ENCODE measurements around the gene MBNL3. TPM values are rescaled to one million over a fixed set of nuclear protein-coding genes. Genes with fewer than 3 reads are reported as not detected.
"Not testable (repeated sequence)": the region's sequence is repeated elsewhere in the genome, so short reads cannot be mapped to it uniquely, and the experiment has no call there.

The MBNL3 gene
- total RNA-seq, 1 donor from 2014 or later, result 0.26 TPM

DNA sequence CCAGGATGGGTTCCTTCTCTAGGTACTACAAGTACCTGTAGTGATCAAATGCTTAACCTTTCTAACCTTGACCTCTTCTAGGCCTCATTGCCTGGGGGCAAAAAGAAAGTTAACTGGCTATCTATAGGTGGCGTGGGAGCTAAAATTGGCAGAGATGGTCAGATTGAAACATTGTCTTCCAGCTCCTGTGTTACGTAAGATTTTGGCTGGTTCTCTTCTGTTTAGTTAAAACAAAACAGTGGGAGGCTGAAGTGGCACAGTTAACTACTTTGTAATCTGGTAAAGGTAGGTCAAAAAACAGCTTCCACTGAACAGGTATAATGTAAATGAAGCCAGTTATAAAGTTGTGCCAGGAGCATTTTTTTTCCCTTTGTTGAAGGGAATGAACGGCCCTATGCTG is 115.2 kb downstream of the MBNL3 start:
- DNase-seq (ENCODE audit: low read depth in 2 of 2), result no peak

DNA sequence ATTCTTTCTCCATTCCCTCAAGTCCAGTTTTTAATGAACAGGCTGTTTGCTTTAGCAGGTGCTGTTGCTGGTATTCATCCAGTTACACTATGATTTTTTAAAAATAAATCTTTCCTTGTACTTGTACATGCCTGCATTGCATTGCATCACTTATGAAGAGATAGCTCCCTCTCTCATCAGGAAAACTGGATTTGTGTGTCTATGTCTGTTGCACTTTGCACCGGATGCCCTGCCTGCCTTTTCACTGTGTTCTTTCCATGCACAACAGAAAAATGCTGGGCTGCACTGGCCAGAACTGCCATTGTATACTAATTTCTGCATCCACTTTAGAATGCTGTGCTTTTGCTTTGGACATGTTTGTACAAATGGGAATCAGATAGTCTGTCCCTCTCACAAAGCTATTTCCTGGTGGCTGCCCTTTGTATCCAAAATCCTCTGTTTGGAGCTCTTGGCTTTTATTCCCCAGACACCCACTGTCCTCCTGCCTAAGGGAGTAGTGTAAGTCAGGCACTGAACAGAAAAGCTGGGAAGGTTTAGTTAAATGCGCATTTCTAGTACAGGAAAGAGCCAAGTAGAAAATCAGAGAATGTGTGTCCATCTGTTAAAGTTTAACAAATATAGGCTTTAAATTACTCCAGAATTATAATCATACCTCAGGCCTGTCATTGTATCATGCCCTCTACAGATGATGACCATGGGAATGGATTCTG is 119.1 kb downstream of the MBNL3 start:
- no peak for DNase-seq (ENCODE audit: low read depth in 2 of 2)

DNA sequence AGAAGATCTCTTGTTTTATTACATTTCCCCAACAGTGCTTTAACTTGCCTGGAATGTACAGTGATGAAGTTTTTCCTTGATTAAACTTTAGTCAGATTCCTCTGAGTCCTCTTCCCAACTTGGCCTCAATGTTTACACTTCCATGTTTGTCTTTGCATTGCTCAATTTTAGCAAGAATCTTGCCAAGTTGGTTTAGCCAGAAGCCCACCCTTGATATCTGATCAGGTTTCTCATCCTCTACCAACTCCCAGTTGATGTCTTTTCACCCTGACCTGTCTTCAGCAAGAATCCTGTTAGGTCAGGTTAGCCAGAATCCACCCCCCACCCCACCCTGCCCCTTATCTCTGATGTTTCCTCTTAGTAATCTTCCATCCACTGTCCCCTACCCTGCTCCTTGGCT is 120.9 kb downstream of the MBNL3 start:
- DNase-seq (ENCODE audit: low read depth in 2 of 2), result no peak

DNA sequence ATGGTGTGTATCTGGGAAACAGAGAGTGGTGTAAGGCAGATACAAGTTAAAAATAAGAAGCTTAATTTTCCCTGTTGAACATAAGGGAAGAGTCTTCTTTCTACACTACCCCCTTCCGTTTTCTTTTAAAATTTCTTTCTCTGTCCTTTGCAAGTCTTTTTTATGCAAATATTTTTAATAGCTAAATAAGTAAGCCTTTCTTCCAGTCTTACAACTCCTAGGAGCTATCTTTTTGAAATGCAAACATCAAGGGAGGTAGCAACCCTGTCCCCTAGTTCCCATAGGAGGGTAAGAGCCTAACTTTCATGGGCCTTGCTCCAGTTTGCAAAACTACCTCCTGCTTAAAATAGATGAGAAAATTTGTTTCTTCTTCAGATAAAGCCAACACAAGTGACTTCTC is 121.5 kb downstream of the MBNL3 start:
- no peak for DNase-seq (ENCODE audit: low read depth in 2 of 2)

DNA sequence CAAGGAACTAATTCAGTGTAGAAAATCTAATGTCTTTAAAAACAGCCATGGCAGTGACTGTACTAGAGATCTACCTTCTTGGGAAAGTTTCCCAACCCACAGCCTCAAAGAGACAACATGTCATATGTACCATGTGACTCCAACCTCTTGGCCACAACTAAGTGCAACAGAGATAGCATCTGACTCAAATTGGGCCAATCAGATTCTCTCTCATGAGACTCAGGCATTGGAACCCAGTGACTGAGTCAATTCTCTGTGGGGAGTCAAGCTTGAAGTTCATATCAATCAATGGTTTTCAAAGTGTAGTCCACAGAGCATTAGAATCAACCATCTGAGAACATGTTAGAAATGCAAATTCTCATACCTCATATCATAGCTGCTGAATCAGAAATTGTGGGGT is 123.3 kb downstream of the MBNL3 start:
- DNase-seq (ENCODE audit: low read depth in 2 of 2), result no peak

DNA sequence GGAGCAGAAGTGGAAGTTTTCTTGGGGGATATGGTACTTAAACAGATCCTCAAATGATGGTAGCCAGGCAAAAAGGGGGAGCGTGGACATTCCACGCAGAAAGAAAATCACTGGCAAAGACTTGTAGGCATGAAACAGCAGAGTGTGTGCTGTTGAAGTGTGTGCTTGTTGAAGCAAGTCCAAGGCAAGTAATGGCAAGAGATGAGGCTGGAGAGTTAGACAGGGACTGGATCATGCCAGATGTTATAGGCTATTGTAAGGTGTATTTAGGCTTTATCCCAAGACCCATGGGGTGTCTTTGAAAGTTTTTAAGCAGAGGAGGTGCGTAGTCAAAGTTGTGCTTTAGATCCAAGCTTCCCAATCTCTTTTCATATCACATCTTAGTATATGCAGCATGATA is 124.5 kb downstream of the MBNL3 start:
- no peak for DNase-seq (ENCODE audit: low read depth in 2 of 2)

DNA sequence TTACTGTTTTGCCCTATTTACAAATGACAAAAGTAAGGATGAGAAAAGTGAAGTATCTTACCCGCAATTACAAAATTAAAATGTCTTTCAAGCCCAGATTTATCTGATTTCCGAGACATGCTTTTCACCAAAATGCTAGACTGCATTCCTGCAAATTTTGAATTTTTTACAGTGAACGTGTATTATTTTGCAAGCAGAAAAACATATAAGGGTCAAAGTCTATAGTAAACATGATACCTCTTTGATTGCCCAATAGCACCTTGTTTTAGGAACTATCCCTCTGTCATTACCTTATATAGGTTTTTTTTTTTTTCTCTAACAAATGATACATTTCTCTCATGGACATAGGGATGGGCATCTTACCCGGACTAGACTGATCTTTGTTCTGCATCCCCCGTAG is 135.4 kb downstream of the MBNL3 start:
- no peak for DNase-seq (ENCODE audit: low read depth in 2 of 2)

DNA sequence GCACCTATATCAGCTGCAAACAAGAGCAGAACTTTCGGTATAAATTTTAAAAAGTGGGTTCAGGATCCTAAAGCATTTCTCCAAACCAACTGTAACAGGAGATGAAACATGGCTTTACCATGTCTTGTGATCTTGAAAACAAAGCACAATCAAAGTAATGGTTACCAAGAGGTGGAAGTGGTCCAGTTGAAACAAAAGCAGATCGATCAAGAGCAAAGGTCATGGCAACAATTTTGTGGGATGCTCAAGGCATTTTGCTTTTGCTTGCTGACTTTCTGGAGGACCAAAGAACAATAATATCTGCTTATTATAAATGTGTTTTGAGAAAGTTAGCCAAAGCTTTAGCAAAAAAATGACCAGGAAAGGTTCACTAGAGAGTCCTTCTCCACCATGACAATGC is 152.7 kb downstream of the MBNL3 start:
- DNase-seq (ENCODE audit: low read depth in 2 of 2), result no peak

DNA sequence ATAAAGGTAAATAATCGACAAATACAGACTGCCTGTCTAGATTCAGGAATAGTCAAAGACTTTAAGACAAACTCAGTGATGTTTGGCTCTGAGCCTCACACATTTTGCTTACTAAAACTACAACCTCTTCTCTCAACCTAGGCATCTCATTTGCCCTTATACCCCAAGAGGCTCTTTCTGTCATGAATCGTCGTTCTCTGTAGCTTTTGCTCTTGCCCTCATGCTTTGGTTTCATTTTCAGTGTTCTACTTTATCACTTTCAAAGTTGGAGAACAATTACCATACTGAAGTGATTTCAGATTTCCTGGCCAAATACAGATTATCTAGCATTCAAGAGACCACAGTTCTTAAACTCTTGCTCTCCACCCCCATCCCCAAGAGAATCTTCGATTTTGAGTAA is 155.5 kb downstream of the MBNL3 start:
- DNase-seq (ENCODE audit: low read depth in 2 of 2), result no peak

DNA sequence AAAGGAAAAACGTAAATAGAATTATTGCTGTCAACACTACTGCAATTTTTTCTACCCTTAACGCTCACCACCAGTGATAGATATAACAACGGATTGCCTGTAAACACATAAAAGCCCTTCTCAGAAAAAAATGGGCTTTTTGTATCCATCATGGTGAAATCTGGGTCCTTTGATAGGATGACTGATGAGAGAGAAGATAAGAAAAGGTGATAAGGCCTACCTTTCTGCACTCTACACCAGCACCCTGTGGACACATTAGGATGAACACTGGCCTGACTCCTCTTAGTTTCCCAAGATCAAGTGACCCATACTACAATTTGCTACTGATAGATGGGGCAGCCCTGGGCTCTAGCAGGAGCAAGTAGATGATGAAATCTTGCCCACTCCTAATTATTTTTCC is 157.3 kb downstream of the MBNL3 start:
- DNase-seq (ENCODE audit: low read depth in 2 of 2), result no peak

DNA sequence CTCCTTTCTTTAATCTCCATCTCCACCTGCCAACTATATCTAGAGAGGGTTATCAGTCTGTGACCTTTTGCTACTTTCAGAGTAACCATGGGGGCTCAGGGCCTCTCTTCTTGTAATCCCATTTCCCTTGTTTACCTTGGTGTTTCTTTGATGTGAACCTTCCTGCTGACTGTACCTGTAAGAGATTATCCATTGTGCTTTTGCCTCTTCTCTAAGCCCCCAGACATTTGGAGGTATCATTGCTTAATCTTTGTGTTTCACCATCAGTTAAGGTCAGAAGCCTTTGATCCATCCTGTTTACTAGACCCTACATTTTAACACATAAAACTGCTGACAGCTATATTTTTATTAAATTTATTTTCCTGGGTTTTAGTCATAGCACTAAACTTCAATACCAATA is 157.8 kb downstream of the MBNL3 start:
- DNase-seq (ENCODE audit: low read depth in 2 of 2), result no peak

DNA sequence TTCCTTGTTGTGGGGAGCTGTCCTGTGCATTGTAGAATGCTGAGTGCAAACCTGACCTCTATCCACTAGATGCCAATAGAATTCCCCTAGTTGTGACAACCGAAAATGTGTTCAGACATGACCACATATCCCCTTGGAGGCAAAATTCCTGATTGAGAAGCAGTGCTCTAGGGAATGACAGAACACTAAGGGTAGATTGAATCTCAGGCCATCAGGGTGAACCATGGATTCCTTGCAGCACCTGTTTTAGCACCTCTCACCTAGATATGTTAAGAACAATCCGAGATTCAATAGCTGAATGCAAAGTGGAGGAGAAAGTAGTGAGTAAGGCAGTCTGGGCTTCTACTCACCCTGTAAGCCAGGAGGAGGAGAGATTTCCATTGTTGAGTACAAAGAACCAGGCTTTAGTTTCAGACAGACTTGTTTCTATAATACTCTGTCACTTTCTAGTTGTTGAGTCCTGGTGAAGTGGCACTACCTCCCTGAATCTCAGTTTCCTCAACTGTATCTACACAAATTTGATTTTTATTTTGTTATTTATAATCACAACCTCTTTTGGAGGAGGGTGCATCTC is 158.6 kb downstream of the MBNL3 start:
- DNase-seq (ENCODE audit: low read depth in 2 of 2), result no peak

DNA sequence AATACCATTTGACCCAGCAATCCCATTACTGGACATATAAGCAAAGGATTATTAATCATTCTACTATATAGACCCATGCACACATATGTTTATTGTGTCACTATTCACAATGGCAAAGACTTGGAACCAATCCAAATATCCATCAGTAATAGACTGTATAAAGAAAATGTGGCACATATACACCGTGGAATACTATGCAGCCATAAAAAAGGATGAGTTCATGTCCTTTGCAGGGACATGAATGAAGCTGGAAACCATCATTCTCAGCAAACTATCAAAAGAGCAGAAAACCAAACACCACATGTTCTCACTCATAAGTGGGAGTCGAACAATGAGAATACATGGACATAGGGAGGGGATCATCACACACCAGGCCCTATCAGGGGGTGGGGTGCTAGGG is 161.9 kb downstream of the MBNL3 start:
- DNase-seq (ENCODE audit: low read depth in 2 of 2), result not testable (repeated sequence)
